GM19099 (cell line): ENCODE results near the gene RMND5A.

Experiments used
- POLR2A ChIP-seq: IDR thresholded peaks from 3 replicates; pipeline ENCODE4 v1.6.1; 2011; ENCODE audit warnings: low read depth; ENCODE audit not compliant: insufficient read length; ENCODE audit errors: extremely low read depth

Gene RMND5A

DNA sequence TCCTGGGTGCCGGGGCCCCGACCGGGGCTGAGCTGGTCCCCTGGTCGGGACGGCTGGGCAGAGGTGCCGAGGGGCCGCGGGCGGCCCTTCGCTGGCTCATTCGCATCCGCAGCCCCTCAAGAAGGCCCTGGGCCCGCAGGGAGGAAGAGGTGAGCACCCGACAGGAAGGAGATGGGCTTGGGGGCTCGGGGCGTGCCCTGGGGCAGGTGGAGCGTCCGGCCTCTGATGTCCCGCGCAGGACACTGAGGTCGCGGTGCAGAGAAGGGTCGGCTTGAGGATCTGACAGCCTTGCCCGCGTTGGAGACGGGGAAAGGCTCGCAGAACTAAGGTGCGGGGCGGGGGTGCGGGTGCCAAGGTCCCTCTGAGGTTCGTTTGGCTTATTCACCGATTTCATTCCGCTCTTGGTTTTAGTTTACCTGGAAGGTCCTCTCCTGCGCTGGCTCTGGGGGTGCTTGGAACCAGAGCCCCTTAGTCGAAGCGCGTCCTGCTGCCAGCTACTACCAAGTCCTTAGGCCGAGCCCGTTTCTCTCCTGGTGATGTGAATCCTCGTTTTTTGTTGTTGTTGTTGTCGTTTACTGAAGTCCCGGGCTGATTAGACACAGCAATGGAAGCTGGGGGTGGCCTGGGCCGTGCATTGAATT is 89.5 kb downstream of the RMND5A start:
- no peak for TF ChIP-seq POLR2A

DNA sequence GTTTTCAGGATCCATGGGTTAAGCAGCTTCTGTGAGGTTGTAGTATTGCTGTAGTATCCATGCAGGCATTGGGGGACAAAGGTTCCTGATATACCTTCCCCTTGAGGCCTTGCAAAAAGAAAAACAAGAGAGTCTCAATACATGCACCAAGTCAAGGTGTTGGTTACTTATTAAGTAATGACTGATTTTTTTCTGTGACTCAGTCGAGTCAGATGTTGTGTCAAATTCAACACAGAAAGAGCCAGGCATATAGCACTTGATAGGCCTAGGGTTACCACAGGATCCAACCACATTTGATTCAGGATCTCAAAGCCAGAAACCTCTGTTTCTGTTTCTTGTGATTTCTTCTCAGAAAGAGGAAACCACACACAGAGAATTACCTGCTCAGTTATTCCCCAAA is 95.5 kb downstream of the RMND5A start:
- TF ChIP-seq POLR2A: no peak

DNA sequence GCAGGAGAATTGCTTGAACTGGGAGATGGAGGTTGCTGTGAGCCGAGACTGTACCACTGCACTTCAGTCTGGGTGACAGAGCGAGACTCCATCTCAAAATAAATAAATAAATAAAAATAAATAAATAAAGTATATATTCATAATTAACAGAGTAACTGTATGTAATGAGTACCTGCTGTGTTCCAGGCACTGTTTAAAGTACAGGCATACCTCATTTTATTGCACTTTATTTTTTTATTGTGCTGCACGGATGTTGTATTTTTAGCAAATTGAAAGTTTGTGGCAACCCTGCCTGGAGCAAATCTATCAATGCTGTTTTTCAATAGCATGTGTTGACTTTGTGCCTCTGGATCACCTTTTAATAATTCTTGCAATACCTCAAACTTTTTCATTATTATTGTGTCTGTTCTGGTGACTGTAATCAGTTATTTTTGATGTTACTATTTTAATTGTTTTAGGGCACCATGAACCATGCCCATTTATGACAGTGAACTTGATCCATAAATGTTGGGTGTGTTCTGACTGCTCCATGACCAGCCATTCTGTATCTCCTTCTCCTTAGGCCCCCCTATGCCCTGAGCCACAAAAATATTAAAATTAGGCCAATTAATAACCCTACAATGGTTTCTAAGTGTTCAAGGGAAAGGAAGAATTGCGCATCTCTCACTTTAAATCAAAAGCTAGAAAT is 98.2 kb downstream of the RMND5A start:
- no peak for TF ChIP-seq POLR2A

DNA sequence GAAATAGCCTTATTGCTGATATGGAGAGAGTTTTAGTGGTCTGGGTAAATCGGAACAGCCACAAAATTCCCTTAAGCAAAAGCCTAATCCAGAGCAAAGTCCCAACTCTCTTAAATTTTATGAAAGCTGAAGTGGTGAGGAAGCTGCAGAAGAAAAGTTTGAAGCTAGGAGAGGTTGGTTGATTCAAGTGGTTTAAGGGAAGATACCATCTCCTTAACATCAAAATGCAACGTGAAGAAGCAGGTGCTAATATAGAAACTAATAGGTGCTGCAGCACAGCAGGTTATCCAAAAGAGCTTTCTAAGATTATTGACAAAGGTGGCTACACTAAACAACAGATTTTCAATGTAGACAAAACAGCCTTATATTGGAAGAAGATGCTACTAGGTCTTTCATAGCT is 98.9 kb downstream of the RMND5A start:
- no peak for TF ChIP-seq POLR2A

DNA sequence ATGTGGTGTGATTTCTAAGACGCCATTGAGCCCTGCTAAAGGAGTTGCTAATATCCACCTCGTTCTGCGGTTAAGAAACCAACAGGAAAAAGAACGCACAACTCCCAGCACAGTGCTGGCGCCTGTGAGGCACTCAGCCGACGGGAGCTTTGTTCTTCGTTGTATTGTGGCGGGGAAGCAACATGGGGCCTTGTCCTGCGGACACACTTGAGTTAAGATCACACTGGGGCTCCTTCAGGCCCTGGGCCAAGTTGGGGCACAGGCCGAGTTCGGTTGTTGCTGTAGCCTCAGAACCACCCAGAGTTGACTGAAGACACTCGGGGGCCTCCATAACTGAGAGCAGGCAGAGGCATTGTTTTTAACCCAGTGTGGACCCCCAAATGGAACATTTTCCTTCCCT is 101.2 kb downstream of the RMND5A start:
- no peak for TF ChIP-seq POLR2A

DNA sequence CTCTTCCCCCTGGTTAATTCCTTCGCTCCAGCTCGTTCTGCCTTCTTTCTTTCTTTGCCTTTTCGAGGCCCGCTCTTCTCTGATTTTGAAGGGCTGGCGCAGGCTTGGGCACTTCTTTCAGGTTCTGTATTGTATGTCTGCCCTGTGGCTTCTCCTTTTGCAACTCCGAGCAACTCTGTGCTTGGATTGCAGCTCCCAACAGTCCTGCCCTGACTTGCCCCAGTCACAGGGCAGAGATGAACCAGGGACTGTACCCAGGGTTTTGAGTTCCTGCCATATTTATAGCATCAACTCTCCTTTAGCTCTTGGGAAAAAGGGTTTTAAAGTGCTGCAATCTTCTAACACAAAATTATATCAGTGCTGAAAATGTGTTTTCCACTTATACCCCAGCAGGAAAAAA is 101.8 kb downstream of the RMND5A start:
- TF ChIP-seq POLR2A: no peak

DNA sequence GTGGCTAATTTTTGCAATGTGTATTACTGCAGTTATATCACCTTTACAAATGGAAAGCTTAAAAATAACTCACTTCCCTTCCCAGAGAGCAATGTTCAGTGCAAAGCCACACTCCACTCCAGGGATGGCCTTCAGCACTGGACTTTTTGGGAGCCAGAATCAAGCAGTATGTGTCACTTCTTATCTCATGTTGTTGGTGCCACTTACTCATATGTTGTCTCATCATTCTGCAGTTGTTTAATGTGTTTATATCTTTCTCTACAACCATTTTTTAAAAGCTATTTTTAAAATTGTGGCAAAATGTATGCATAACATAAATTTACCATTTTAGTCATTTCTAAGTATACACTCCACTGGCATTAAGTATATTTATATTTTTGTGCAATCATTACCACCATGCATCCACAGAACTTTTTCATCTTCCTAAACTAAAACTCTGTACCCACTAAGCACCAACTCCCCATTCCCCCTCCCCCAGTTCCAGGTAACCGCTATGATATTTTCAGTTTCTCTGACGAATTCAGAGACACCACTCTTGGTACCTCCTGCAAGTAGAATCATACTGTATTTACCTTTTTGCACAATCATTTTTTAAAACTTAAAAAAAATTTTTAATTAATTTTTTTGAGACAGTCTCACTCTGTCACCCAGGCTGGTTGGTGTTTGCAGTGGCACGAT is 102.7 kb downstream of the RMND5A start:
- no peak for TF ChIP-seq POLR2A

DNA sequence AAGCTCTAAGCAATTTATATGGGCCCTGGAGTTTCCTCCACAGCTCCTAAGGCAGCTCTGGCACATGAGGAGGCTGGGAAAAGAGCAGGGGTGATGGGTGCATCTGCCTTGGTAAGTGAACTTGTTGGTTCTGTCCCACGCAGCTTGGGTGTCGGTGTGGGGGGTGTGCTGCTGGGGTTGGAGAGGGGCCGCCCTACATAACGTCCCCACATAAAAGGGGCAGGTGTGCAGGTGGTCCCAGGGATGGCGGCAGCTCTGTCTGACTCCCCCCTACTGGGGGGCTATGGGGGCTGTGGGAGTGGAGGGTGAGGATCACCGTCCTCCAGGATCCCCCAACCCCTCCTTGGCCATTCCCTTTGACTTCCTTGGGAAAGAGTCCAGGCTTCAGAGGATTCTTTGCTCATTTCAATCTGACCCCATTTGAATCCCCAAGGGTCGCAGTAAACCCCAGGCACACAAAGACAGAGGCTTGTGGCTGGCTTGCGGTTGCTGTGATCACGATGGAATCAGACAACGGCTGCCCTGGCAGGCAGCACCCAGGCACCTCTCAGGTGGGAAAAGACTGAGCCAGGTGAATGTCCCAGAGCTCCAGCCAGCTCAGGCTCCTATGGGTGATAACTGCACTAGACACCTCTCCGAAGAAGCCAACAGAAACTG is 105.1 kb downstream of the RMND5A start:
- no peak for TF ChIP-seq POLR2A

DNA sequence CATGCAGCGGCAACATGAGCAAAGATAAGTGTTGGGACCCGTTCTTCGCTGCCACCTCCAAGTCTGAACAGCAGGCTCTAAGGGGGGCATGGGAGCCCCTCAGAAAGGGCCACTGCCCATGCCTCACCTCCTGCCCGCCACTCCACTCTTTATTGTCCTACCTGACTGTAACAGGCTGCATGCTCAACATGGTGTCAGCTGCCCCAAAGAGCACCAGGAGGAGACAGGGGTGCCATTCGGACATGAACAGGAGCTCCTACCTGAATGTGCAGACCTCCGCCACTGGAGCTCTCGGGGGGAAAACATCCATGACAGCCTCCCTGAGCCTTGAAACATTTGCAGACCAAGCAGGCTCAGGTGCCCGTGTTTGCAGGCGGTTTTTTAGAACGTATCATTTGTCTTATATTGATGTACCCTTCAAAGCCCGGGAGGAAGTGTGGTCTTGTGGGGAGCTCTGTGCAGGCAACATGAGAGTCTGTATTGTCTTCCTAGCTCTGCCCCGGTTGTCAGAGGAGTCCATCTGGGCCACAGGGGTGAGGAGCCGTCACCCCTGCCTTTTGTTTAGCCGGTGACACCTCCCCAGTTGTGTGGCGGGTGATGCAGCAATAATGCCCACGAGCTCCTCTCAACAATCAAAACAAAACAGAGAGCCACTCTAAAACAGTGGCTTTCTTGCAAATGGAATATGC is 105.7 kb downstream of the RMND5A start:
- no peak for TF ChIP-seq POLR2A

DNA sequence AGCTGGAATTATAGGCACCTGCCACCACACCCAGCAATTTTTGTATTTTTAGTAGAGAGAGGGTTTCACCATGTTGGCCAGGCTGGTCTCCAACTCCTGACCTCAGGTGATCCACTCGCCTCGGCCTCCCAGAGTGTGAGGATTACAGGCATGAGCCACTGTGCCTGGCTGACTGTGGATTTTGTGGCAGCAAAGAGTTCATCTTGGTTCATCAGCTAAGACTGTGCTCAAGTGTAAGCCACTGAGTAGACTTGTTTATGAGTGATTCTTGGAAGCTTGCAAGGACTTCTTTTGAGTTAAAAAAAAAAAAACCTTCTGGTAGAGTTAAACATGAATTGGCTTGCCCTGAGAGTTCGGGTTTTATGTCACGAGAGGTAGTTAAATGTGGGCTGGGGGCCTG is 106.9 kb downstream of the RMND5A start:
- no peak for TF ChIP-seq POLR2A
